Lower lobe of right lung (tissue), 2 donors: ENCODE data around the gene ENO3. TPM values are rescaled to one million over a fixed set of nuclear protein-coding genes. Genes with fewer than 3 reads are reported as not detected.

Source experiments
- ATAC-seq, 2 donors: fragments of 200-7000 bp; cut with Tn5 transposase; one replicate each; pipeline ENCODE4 v1.9.1; 2020 to 2022; ENCODE audit warnings: mild to moderate bottlenecking in 2 of 2, moderate library complexity in 2 of 2
- DNase-seq: peaks from one replicate; pipeline ENCODE4 v3.0.0-alpha.2; 2020
- H3K27ac ChIP-seq: fragments of 200-600 bp; one replicate; pipeline ENCODE4 v1.8.0; 2022
- H3K27me3 ChIP-seq: fragments of 200-600 bp; one replicate; pipeline ENCODE4 v1.8.0; 2022; ENCODE audit warnings: low read depth
- H3K36me3 ChIP-seq: fragments of 200-600 bp; one replicate; pipeline ENCODE4 v1.8.0; 2022; ENCODE audit warnings: mild to moderate bottlenecking
- H3K4me1 ChIP-seq: fragments of 200-600 bp; one replicate; pipeline ENCODE4 v1.8.0; 2022
- H3K4me3 ChIP-seq: fragments of 200-600 bp; one replicate; pipeline ENCODE4 v1.8.0; 2022; ENCODE audit warnings: mild to moderate bottlenecking
- H3K9me3 ChIP-seq: fragments of 200-600 bp; one replicate; pipeline ENCODE4 v1.8.0; 2022
- intact Hi-C: fragments of 100-400 bp; cut with DNase I; formaldehyde crosslinking; loops from one replicate; pipeline ENCODE4 v1.11.0; 2022
- total RNA-seq: library from RNA; stranded (reverse); fragmentation: NEBNext Ultra II Directional; extraction: Animal tissue kit (Norgen Biotek cat#: 25700); gene quantifications from one replicate; pipeline ENCODE4 v1.2.1, GENCODE V29; 2021
- TF ChIP-seq, protein P1 (sequence below): fragments of 200-600 bp; IDR thresholded peaks from one replicate; pipeline ENCODE4 v1.8.0; 2022; ENCODE audit warnings: antibody characterized with exemption, mild to moderate bottlenecking
- donor health status: DM: no; HTN: yes; CAD: no; lungs with severe emphysema.

Gene ENO3
- total RNA-seq, 1 donor from 2014 or later = 8.2 TPM

DNA sequence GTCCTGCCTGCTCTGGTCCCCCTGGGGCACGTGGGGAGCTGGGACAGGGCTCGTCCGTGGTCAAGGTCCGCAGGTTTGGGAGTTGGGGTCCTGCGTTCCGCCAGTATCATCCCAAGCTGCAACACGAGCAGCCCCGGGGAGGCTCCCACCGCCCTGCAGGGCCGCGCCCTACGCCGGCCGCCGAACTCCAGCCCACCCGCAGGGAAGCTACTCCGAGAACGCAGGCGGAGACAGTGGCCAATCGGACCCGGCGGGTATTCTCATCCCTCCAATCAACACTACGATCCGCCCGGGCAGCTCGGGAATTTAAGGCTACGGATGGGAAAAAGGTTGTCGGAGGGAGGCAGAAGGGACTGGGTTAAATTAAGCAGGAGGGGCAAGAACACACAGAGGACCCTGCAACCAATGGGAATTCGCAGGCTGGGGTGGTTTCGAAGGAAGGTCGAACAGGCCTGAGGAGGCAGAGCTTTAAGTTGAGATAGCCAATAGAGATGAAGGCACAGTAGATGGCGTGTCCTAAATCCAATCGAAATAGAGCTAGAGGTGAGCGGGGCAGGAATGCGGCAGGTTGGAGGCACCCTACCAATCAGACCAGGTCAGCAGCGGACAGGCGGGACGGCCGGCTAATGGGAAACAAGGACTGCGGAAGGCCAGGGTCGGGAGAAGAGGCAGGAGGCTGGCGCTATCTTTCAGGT lies 16.1 kb downstream of the ENO3 start:
- ATAC-seq = peak; percentile 95
- H3K9me3 ChIP-seq = no peaks in the 10 kb centered on the region
- peak; percentile 99 for DNase-seq
- peaks cover 39% of the 10 kb centered on the region for H3K4me1 ChIP-seq
- no peaks in the 10 kb centered on the region for H3K27me3 ChIP-seq
- H3K27ac ChIP-seq = peak overlapping the region; percentile 93
- intact Hi-C loops = no loop called here
- peak overlapping the region; percentile 94 for H3K4me3 ChIP-seq
- H3K36me3 ChIP-seq = peaks cover 28% of the 10 kb centered on the region
- TF ChIP-seq, protein P1, sequence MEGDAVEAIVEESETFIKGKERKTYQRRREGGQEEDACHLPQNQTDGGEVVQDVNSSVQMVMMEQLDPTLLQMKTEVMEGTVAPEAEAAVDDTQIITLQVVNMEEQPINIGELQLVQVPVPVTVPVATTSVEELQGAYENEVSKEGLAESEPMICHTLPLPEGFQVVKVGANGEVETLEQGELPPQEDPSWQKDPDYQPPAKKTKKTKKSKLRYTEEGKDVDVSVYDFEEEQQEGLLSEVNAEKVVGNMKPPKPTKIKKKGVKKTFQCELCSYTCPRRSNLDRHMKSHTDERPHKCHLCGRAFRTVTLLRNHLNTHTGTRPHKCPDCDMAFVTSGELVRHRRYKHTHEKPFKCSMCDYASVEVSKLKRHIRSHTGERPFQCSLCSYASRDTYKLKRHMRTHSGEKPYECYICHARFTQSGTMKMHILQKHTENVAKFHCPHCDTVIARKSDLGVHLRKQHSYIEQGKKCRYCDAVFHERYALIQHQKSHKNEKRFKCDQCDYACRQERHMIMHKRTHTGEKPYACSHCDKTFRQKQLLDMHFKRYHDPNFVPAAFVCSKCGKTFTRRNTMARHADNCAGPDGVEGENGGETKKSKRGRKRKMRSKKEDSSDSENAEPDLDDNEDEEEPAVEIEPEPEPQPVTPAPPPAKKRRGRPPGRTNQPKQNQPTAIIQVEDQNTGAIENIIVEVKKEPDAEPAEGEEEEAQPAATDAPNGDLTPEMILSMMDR = no peak

DNA sequence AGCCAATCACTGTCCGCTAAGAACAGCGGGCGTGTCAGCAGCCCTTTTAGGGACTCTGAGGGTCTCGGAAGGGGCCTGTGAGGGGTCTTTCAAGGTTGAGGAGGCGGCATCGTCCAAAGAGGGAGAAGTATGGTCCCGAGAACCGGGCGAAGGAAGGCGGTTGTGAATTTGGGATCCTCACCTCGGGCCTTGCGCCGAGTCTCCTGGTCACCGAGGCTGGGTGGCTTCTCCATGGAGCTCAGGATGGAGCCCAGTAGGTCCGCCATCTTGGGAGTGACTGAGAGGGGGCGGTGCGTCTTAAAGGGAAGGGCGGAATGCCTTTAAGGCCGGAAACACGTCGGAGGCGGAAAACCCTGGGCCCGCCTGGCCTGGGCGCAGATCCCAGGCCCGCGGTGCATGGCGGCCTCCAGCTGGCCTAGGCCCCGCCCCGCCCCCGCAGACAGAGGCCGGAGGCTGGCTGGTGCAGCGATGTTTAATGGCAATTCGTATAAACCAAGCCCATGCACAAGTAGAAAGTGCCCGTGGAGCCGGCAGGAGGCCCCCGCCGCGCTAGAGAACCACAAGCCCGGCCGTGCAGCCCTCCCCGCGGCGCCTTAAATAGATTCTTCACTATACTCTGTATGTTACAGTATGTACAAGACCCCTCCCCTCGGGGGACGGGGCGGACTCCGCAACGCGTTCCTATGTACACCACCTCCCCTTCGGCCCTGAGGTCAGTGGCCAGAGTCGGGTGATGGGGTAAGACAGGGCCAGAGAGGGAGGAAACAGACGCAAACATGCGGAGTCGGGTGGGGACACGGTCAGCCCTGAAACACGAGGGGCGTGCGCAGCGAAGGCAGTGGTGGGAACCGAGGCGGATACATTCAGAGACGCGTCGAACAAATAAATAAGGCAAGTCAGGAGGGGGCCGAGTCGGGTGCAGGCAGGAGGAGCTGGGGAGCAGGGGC lies 16.9 kb downstream of the ENO3 start, which contains the start of gene SPAG7:
Gene SPAG7, minus strand, starts transcription at position 279 of the 947 bp plus-strand sequence. Its CDS starts 13 bp downstream, at position 266.
- Histone ChIP-seq H3K27ac (peak within 1 kb of the TSS; percentile 93), H3K4me3 (peak within 1 kb of the TSS; percentile 94), H3K36me3 (peaks cover 37% of the 10 kb centered on the region), H3K27me3 (no peaks in the 10 kb centered on the region), H3K4me1 (peaks cover 41% of the 10 kb centered on the region), H3K9me3 (no peaks in the 10 kb centered on the region)
- intact Hi-C loops = no loop called here
- DNase-seq = peak; percentile 96
- TF ChIP-seq, protein P1 = no peak
- ATAC-seq = peak; percentile 88 to 94

DNA sequence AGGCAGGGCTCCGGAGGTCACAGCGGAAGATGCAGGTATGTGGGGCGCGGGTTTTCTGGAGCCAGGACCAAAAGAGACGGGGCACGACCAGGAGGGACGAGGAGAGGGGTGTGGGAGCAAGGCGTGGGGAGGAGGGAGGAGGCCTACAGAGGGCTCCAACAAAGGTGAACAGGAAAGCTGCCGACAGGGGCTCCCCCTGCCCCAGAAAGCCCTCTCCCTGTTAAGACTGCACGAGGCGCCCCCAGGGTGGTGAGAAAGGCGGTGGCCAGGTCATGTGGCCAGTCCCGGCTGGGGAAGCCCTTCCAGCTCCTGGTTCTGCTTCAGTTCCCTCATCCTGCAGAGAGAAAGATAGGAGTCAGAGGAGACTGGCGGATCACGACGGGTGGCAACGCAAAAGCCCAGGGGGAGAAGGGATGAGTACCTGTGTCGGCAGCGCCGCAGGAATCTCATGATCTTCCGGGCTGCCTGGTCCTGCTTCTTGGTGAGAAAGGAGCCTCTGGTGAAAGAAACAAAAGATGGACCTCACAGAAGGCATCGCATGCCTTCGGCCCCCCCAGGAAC lies 17.6 kb downstream of the ENO3 start:
- TF ChIP-seq, protein P1 = no peak
- Histone ChIP-seq H3K9me3 (no peaks in the 10 kb centered on the region), H3K27ac (peak overlapping the region; percentile 93), H3K27me3 (no peaks in the 10 kb centered on the region), H3K4me1 (peaks cover 48% of the 10 kb centered on the region), H3K36me3 (peaks cover 44% of the 10 kb centered on the region), H3K4me3 (peak overlapping the region; percentile 94)
- ATAC-seq = no peak
- no peak for DNase-seq
- intact Hi-C loops = no loop called here

DNA sequence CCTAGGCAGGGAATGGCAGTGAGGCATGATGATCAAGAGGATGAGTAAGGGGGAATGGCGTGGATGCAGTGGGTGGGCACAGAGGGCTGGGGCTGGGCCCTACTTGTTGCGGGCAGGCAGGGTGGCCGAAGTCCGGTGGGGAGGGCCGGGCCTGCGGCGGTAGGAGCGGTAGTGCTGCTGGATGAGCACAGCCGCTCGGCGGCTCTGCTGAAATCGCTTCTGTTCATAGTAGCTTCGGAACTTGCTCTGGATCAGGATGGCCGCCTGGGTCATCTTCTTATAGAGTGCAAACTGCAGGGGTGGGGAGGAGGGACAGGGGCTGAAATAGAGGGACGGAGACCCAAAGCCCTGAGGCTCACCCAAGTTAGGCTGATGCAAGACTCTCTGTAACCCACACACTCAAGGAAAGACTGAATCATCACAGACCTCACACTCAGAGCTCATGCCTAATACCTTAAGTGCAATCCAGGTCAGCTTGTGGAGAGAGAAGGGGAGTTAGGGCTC lies 18.2 kb downstream of the ENO3 start:
- no peak for DNase-seq
- intact Hi-C loops = no loop called here
- no peaks in the 10 kb centered on the region for H3K9me3 ChIP-seq
- H3K27me3 ChIP-seq = no peaks in the 10 kb centered on the region
- peaks cover 52% of the 10 kb centered on the region for H3K4me1 ChIP-seq
- H3K4me3 ChIP-seq = peak overlapping the region; percentile 94
- peak overlapping the region; percentile 93 for H3K27ac ChIP-seq
- peaks cover 50% of the 10 kb centered on the region for H3K36me3 ChIP-seq
- TF ChIP-seq, protein P1 = no peak
- ATAC-seq = no peak

DNA sequence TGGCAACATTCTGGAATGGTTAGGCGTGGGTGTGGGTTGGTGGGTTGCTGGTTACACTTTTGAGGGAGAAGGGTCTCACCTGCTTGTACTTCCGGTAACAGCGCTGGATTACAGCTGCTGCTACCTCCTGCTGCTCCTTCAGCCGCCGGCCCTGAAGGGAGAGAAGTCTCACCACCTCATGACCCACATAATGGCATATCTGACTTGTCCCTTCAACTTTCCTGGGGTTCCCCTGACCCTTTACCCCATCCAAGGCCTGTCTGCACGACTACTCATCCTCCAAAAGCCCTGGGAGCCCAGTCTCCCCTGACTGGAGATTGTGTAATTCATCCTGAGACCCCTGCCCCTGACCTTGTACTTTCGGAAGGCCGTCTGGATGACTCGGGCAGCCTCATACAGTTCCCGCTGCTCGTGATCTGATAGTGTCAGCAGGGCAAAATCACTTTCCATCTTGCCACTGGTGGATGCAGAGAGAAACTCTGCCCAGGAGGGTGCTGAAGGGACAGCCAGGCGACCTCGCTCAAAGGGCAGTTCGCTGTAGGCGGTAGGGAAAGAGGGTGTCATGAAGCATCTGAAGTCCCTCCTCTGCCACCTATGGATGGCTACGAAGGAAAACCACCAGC lies 18.7 kb downstream of the ENO3 start:
- intact Hi-C loops = no loop called here
- TF ChIP-seq, protein P1 = no peak
- Histone ChIP-seq H3K4me3 (peak overlapping the region; percentile 94), H3K4me1 (peaks cover 52% of the 10 kb centered on the region), H3K27me3 (no peaks in the 10 kb centered on the region), H3K27ac (peak overlapping the region; percentile 34), H3K36me3 (peaks cover 55% of the 10 kb centered on the region), H3K9me3 (no peaks in the 10 kb centered on the region)
- no peak for ATAC-seq
- DNase-seq = no peak
